ENCODE results near the gene SLC18B1.

GRCh38 chr6:132733283-132733682 lies 65.2 kb downstream of the SLC18B1 start:
- TF ChIP-seq CTCF (IDR thresholded peaks at IDR 0.05): no peak
- TF ChIP-seq EP300 (IDR thresholded peaks at IDR 0.05): no peak
